Ramos (cell line): Measurements from ENCODE around the gene MCM5.
"Not testable (repeated sequence)": the region's sequence is repeated elsewhere in the genome, so short reads cannot be mapped to it uniquely, and the experiment has no call there.

ENCODE experiments used
- in situ Hi-C: fragments of 300-500 bp; cut with MboI; formaldehyde crosslinking; loops from one replicate; pipeline ENCODE4 v1.14.3; 2022; ENCODE audit warnings: low sequenced_read_pairs; ENCODE audit not compliant: unreplicated experiment

Gene MCM5

GRCh38 chr22:35425971-35426800, 26.2 kb downstream of the MCM5 start:
- in situ Hi-C loops, result no loop called here

GRCh38 chr22:35426801-35427140, 26.8 kb downstream of the MCM5 start:
- in situ Hi-C loops, result no loop called here

DNA sequence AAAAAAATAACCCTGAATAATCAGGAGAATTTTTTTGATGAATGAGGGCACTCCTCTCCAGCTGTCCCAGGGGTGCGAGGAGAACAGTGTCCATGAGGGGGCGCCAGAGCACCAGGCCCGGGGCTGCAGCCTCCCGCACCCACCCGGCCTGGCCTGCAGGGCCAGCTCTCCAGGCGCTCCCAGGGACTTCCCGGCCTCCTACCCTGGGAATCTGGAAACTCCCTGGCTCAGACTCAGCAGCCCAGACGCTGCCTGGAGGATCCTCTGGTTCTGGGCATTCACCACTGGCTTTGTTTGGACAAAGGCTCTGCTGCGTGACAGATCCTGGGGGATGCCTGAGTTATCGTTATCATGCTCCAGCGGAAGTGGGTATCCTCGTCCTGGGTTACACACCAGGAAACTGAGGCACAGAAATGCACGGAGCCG, 31.0 kb downstream of the MCM5 start:
- in situ Hi-C loops, result loop anchor here (5.0 kb wide), 1 partner anchor 151 kb away; no protein-coding TSS in a partner anchor

DNA sequence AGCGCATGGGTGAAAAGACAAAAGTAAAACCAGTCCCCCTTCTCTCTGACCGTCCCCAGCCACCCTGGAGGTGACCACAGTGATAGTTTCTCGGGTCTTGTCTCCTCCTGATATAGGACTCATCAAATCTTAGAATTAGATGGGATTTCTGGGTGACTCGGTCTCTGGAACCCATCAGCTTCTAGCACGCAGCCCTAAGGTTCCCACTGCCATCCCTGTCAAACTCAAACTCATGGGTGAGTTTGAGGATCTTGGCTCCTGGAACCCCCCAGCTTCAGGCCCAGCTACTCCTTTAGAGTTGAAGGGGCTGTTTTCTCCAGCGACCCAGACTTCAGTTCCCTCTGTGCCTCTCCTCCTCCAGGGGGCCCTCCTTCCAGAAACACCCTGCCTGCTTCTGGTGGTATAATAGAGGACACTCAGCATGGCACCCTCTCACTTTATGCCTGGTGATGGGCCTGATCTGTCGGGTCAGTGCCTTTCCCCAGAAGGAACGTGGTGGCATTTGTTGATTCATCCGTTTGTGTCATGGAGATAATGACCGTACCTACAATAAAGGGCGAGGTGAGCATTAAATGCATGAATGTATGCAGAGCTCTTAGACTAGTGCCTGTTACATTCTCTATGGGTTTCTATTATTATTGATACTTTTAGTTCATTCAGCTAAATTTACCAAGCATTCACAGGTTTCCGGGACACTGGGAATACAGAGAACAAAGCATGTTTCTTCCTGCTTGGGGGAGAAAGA, 31.7 kb downstream of the MCM5 start:
- in situ Hi-C loops, result loop anchor here (5.0 kb wide), 1 partner anchor 151 kb away; no protein-coding TSS in a partner anchor

DNA sequence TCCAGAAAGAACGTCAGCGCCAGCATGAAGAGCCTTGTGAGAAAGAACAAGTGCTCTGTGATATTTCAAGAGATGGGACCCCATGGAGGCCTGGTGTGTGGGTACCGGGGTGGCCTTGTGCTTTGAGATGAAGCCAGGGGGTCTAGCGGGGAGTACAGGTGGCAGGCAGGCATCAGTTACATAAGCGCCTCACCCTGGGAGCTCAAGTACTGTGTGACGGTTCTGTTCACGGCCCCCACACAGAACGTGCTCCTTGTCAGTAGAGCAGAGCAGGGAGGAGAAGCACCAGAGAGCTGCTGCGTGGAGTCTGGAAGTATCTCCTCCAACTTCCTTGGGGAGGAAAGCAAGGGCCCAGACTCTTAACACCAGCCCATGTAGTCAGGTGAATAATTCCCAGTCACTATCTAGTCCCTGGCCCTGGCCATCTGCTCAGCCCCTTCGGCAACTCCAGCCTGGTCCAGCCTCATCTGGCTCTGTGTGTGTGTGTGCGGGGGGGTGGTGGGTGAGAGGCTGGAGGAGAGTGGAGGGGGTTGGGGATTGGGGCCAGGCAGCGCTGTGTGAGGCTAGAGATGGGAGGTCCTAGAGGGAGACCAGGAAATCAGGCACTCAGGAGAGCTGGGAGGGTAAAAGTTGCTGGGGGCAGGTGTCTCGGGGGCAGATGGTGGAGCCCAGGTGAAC, 32.4 kb downstream of the MCM5 start:
- in situ Hi-C loops, result loop anchor here (5.0 kb wide), 1 partner anchor 150 kb away; no protein-coding TSS in a partner anchor

GRCh38 chr22:35434061-35434710, 34.2 kb downstream of the MCM5 start:
- in situ Hi-C loops, result loop anchor here (5.0 kb wide), 1 partner anchor 148 kb away; no protein-coding TSS in a partner anchor

DNA sequence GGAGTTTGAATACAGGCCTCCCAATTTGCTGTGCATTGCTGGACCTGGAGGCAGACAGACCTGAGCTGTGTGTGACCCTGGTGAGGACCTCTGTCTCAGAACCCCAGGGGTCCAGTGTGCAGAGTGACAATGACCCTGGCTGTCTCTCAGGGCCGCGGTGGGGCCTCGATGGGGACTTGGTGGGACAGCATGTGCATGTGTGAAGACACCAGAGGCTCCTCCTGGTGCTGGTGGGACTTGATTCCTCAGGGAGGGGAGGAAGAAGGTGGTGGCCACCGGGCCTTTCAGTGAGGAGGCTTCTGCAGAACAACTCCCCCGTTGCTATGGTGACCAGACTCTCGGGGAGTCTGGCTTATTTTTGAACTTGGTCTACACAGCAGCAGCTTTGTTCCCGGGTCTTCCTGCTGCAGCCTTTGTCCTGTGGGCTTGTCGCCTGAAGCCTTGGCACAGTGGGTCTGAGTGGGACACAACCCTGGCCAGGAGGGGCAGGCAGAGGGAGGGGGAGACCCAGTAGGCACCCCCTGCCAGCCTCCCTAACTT, 35.3 kb downstream of the MCM5 start:
- in situ Hi-C loops, result no loop called here

GRCh38 chr22:35436421-35436820, 36.5 kb downstream of the MCM5 start:
- in situ Hi-C loops, result no loop called here

DNA sequence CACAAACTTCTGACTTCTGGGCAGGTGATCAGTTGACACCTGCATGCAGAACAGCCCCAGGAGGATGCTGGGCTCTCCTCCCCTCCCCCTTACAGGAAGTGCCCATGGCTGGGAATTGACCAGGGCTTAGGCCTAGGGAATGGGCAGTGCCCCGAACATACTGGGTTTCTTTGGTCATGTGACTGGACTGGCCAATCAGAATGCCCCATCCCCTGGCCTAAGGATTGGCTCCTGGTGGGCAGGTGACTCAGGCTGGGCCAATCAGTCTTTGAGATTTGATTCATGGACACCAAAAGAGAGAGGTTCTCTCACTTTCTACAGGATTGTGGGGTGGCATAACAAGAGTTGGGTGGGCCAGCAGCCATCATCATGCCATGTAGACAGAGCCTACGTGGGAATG, 37.1 kb downstream of the MCM5 start:
- in situ Hi-C loops, result no loop called here

DNA sequence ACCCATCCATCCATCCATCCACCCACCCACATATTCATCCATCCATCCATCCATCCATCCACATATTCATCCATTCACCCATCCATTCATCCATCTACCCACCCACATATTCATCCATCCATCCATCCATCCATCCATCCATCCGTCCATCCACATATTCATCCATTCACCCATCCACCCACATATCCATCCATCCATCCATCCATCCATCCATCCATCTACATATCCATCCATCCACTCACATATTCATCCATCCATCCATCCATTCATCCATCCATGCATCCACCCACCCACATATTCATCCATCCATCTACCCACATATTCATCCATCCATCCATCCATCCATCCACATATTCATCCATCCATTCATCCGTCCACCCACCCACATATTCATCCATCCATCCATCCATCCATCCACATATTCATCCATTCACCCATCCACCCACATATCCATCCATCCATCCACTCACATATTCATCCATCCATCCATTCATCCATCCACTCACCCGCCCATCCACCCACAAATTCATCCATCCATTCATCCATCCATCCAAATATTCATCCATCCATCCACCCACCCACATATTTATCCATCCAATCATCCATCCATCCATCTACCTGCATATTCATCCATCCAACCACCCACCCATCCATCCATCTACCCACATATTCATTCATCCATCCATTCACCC, 38.9 kb downstream of the MCM5 start:
- in situ Hi-C loops, result not testable (repeated sequence)

DNA sequence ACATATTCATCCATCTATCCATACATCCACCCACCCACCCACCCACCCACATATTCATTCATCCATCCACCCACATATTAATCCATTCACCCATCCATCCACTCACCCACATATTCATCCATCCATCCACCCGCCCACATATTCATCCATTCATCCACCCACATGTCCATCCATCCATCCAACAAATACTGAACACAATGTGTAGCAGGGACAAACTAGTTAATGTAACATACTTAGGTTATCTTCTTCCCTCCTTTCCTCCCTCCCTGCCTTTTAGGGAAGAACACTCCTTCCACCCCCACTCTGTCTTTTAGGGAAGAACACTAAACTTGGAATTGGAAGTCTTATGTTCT, 39.4 kb downstream of the MCM5 start:
- in situ Hi-C loops, result no loop called here

DNA sequence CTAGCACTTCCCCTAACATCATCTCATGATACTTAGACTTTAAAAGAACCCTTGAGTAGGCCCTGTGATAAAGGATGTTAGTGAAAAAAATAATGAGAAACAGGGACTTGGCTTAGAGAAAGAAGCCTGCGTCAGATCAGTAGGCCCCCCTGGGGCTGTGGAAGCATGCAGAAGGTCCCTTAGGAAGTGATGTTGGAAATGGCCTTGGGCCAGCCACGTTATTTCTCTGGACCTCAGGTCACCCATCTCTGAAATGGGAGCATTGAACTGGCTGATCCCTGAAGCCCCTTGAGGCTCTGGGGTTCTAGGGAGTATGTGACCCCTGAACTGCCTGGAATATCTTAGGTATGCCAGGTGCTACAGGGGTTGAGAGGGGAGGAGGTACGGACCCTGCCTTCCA, 40.2 kb downstream of the MCM5 start:
- in situ Hi-C loops, result no loop called here

DNA sequence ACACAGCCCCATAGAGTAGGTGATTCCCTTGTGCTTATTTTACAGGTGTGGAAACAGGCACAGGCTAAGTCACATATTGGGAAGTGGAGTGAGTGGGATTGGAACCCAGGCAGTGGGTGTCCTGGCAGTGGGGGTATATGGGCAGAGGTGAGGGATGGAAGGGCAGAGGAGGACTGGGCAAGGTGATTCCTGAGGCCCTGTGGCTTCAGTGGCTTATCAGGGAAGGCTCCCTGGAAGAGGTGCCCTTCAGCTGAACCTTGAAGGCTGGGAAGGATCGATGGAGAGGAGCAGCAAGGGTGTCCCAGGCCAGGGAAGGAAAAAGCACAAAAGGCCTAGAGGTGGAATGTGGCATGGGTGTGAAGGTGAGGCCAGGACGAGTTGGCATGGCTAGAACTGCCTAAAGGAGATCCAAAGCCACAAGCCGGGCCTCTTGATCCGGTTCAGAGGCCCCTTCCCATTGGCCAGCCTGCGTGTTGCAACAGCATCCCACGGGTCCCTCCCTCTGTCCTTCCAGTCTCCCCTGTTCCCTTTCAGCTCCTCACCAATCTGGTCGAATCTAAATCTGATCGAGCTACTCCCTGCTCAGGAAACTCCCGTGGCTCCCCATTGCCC, 41.7 kb downstream of the MCM5 start:
- in situ Hi-C loops, result no loop called here

DNA sequence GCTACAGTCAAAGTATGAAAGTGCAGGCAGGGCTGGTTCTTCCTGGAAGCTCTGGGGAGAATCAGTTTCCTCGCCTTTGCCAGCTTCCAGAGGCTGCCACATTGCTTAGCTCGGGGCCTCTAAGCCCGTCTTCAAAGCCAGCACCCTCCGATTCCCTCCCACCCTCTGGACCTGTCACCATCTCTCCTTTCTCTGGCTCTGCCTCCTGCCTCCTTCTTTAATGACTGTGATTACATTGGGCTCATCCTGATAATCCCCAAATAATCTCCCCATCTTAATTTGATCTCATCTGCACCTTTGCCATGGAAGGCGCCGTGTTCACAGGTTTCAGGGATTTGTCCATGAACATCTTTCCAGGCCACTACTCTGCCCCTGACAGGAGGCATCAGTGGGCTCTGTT, 42.5 kb downstream of the MCM5 start:
- in situ Hi-C loops, result no loop called here

DNA sequence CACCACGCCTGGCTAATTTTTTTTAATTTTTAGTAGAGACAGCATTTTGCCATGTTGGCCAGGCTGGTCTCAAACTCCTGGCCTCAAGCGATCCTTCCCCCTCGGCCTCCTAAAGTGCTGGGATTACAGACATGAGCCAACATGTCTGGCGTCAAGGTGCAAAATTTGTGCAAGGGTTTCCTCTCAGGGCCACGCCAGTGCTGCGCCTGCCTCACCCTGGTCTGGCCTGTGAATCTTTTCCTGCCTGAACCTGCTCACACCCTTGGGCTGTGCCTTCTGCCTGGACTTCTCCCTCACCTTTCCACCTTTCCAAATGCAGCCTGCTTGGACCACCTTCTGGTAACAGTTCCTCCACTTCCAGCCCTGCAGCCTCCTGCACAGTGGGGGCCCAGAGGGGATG, 43.4 kb downstream of the MCM5 start:
- in situ Hi-C loops, result no loop called here

- in situ Hi-C loops, result no loop called here
These were observed 44.1 kb downstream of the MCM5 start for GRCh38 chr22:35443790-35444684.

- in situ Hi-C loops, result no loop called here
These were observed 44.9 kb downstream of the MCM5 start for GRCh38 chr22:35444685-35445399.

- in situ Hi-C loops, result no loop called here
These were observed 46.0 kb downstream of the MCM5 start for GRCh38 chr22:35445933-35446332.
